H9 (cell line): ENCODE data around the gene CALY. TPM values are rescaled to one million over a fixed set of nuclear protein-coding genes. Genes with fewer than 3 reads are reported as not detected.

Source experiments
- DNase-seq: peaks from one replicate; pipeline ENCODE4 v3.0.0-alpha.2; 2017
- H2AFZ ChIP-seq: one replicate; pipeline ENCODE4 v1.6.1; 2013; ENCODE audit warnings: mild to moderate bottlenecking, low read length, control low read depth, moderate library complexity
- H2AK5ac ChIP-seq: 2 replicates; pipeline ENCODE4 v1.6.1; 2013; ENCODE audit warnings: low read length, control low read depth, mixed read lengths; ENCODE audit not compliant: insufficient read length
- H2BK120ac ChIP-seq: one replicate; pipeline ENCODE4 v1.6.1; 2013; ENCODE audit warnings: low read depth, mild to moderate bottlenecking, low read length, control low read depth, inconsistent platforms; ENCODE audit not compliant: poor library complexity, severe bottlenecking
- H2BK12ac ChIP-seq: 2 replicates; pipeline ENCODE4 v1.6.1; 2013; ENCODE audit warnings: low read length, control low read depth, mixed read lengths, low read depth; ENCODE audit not compliant: insufficient read length
- H2BK15ac ChIP-seq: 2 replicates; pipeline ENCODE4 v1.6.1; 2013; ENCODE audit warnings: low read depth, low read length, control low read depth
- H2BK20ac ChIP-seq: one replicate; pipeline ENCODE4 v1.6.1; 2013; ENCODE audit warnings: low read depth, mild to moderate bottlenecking, low read length, control low read depth, inconsistent platforms; ENCODE audit not compliant: poor library complexity, severe bottlenecking
- H2BK5ac ChIP-seq: 2 replicates; pipeline ENCODE4 v1.6.1; 2013; ENCODE audit warnings: low read length, control low read depth, mixed read lengths; ENCODE audit not compliant: insufficient read length
- H3K14ac ChIP-seq: 2 replicates; pipeline ENCODE4 v1.6.1; 2013; ENCODE audit warnings: low read length, control low read depth; ENCODE audit not compliant: insufficient read depth
- H3K18ac ChIP-seq: 2 replicates; pipeline ENCODE4 v1.6.1; 2013; ENCODE audit warnings: low read depth, mild to moderate bottlenecking, mixed read lengths, low read length, control low read depth; ENCODE audit not compliant: insufficient read length
- H3K23ac ChIP-seq: 2 replicates; pipeline ENCODE4 v1.6.1; 2013; ENCODE audit warnings: low read length, control low read depth, mixed read lengths, low read depth; ENCODE audit not compliant: insufficient read length
- H3K23me2 ChIP-seq: 2 replicates; pipeline ENCODE4 v1.6.1; 2013; ENCODE audit warnings: low read depth, mild to moderate bottlenecking, mixed read lengths, low read length, control low read depth; ENCODE audit not compliant: insufficient read length, poor library complexity, severe bottlenecking
- H3K27ac ChIP-seq: 2 replicates; pipeline ENCODE4 v1.5.1; 2013; ENCODE audit warnings: low read length, control low read depth, mixed read lengths, low read depth; ENCODE audit not compliant: insufficient read length
- H3K27me3 ChIP-seq: 2 replicates; pipeline ENCODE4 v1.6.1; 2013; ENCODE audit warnings: low read length, control low read depth, inconsistent platforms; ENCODE audit not compliant: insufficient read depth
- H3K4ac ChIP-seq: 2 replicates; pipeline ENCODE4 v1.6.1; 2013; ENCODE audit warnings: low read depth, mild to moderate bottlenecking, control low read depth, inconsistent platforms, low read length, moderate library complexity
- H3K4me1 ChIP-seq: 2 replicates; pipeline ENCODE4 v1.6.1; 2013; ENCODE audit warnings: low read length, control low read depth, inconsistent platforms; ENCODE audit not compliant: insufficient read depth
- H3K4me2 ChIP-seq: 2 replicates; pipeline ENCODE4 v1.6.1; 2013; ENCODE audit warnings: low read length, control low read depth, mixed read lengths; ENCODE audit not compliant: insufficient read length, insufficient read depth
- H3K56ac ChIP-seq: 2 replicates; pipeline ENCODE4 v1.6.1; 2013; ENCODE audit warnings: low read depth, mild to moderate bottlenecking, mixed read lengths, low read length, control low read depth; ENCODE audit not compliant: insufficient read length
- H3K79me1 ChIP-seq: 2 replicates; pipeline ENCODE4 v1.6.1; 2013; ENCODE audit warnings: low read depth, mild to moderate bottlenecking, moderate library complexity, low read length, control low read depth, inconsistent platforms; ENCODE audit not compliant: insufficient read depth, poor library complexity, severe bottlenecking
- H3K79me2 ChIP-seq: 2 replicates; pipeline ENCODE4 v1.6.1; 2013; ENCODE audit warnings: low read length, control low read depth, inconsistent platforms; ENCODE audit not compliant: insufficient read depth
- H3K9ac ChIP-seq: 2 replicates; pipeline ENCODE4 v1.6.1; 2013; ENCODE audit warnings: low read length, control low read depth, mixed read lengths; ENCODE audit not compliant: insufficient read length; ENCODE audit errors: extremely low read depth
- H3K9me3 ChIP-seq: one replicate; pipeline ENCODE4 v1.6.1; 2013; ENCODE audit warnings: low read depth, low read length, inconsistent platforms; ENCODE audit not compliant: control insufficient read depth
- H3T11ph ChIP-seq: one replicate; pipeline ENCODE4 v1.6.1; 2013; ENCODE audit warnings: mild to moderate bottlenecking, low read length, control low read depth, inconsistent platforms
- H4K20me1 ChIP-seq: one replicate; pipeline ENCODE4 v1.6.1; 2013; ENCODE audit not compliant: control insufficient read depth, insufficient read length, insufficient read depth
- H4K5ac ChIP-seq: 2 replicates; pipeline ENCODE4 v1.6.1; 2013; ENCODE audit warnings: low read depth, mild to moderate bottlenecking, mixed read lengths, low read length, control low read depth; ENCODE audit not compliant: insufficient read length
- H4K8ac ChIP-seq: replicated peaks from 2 replicates; pipeline ENCODE4 v1.6.1; 2013; ENCODE audit warnings: low read length, control low read depth, mixed read lengths, low read depth; ENCODE audit not compliant: insufficient read length
- H4K91ac ChIP-seq: 2 replicates; pipeline ENCODE4 v1.6.1; 2013; ENCODE audit warnings: low read depth, mild to moderate bottlenecking, moderate library complexity, mixed read lengths, low read length, control low read depth; ENCODE audit not compliant: insufficient read length
- H3K27ac Mint-ChIP-seq, 3 experiments: 2 replicates in 2 of 3; 3 replicates in 1 of 3; pipeline ENCODE4 v1.8.0; 2020 to 2021; ENCODE audit warnings: mixed read lengths in 3 of 3, mild to moderate bottlenecking in 1 of 3, moderate library complexity in 1 of 3
- H3K27me3 Mint-ChIP-seq: 2 replicates; pipeline ENCODE4 v1.8.0; 2021; ENCODE audit warnings: low read depth, mild to moderate bottlenecking, moderate library complexity, mixed read lengths
- H3K36me3 Mint-ChIP-seq, 3 experiments: 2 replicates in 2 of 3; 3 replicates in 1 of 3; pipeline ENCODE4 v1.8.0; 2020 to 2021; ENCODE audit warnings: low read depth in 3 of 3, mixed read lengths in 3 of 3; ENCODE audit not compliant: insufficient read depth in 1 of 3
- H3K4me1 Mint-ChIP-seq, 2 experiments: 2 replicates each; pipeline ENCODE4 v1.8.0; 2020; ENCODE audit warnings: mixed read lengths in 2 of 2
- H3K4me3 Mint-ChIP-seq, 2 experiments: 2 replicates in 1 of 2; 3 replicates in 1 of 2; pipeline ENCODE4 v1.8.0; 2020 to 2021; ENCODE audit warnings: mild to moderate bottlenecking in 2 of 2, mixed read lengths in 2 of 2, moderate library complexity in 1 of 2
- H3K9me3 Mint-ChIP-seq, 2 experiments: 2 replicates in 1 of 2; 3 replicates in 1 of 2; pipeline ENCODE4 v1.8.0; 2020; ENCODE audit warnings: mild to moderate bottlenecking in 2 of 2, mixed read lengths in 2 of 2, moderate library complexity in 1 of 2
- CTCF ChIP-seq: fragments of 200-600 bp; sonication (generic); conservative IDR thresholded peaks from 3 replicates; pipeline ENCODE4 v1.8.0; 2021; ENCODE audit warnings: antibody characterized with exemption, mild to moderate bottlenecking
- WGBS: extraction: QIAGEN DNeasy Blood & Tissue Kit; methylation state at CpG from one replicate; pipeline ENCODE4 v1.1.7; 2013; ENCODE audit warnings: missing lambda C conversion rate, low lambda C conversion rate, mixed read lengths; ENCODE audit not compliant: insufficient read length; ENCODE audit errors: extremely low coverage; 5-methylcytosine and 5-hydroxymethylcytosine counted together
- total RNA-seq: library from RNA; stranded (reverse); gene quantifications from 2 replicates; pipeline ENCODE4 v1.2.1, GENCODE V29; 2021

CALY gene
- total RNA-seq, 1 experiment from 2014 or later: 2.9 TPM

GRCh38 chr10:133328358-133329343, 8.0 kb downstream of the CALY start:
- H3K36me3 Mint-ChIP-seq: no peaks in the 10 kb centered on the region; a peak in 1 of 7 replicates

More at GRCh38 chr10:133328358-133329343, 8.0 kb downstream of the CALY start:
- no peak overlapping the region for H4K8ac ChIP-seq
- TF ChIP-seq CTCF: no peak
- H3K18ac ChIP-seq: no peak overlapping the region
- peaks cover 19% of the 10 kb centered on the region for H3K23me2 ChIP-seq
- H3K4me1 ChIP-seq: no peaks in the 10 kb centered on the region; the same call in 1 of the 2 replicates
- H2AK5ac ChIP-seq: no peak overlapping the region
- H2BK5ac ChIP-seq: no peak overlapping the region
- no peak for DNase-seq
- H2BK20ac ChIP-seq: no peak overlapping the region
- H3K79me1 ChIP-seq: no peaks in the 10 kb centered on the region
- no peak overlapping the region for H2BK15ac ChIP-seq
- no peak overlapping the region for H4K91ac ChIP-seq
- no CpG with 5 or more reads among the region's 15 CpGs for WGBS
- Mint-ChIP-seq H3K4me1 (peaks cover 14 to 28% of the 10 kb centered on the region in 2 experiments), H3K9me3 (peaks cover 11% of the 10 kb centered on the region in 2 experiments), H3K27me3 (peaks cover 87% of the 10 kb centered on the region), H3K27ac (no peak overlapping the region), H3K4me3 (no peak overlapping the region)
- H2BK12ac ChIP-seq: no peak overlapping the region
- no peak overlapping the region for H3K27ac ChIP-seq
- H3K56ac ChIP-seq: no peak overlapping the region
- no peak overlapping the region for H3K4me2 ChIP-seq
- no peaks in the 10 kb centered on the region for H3K79me2 ChIP-seq
- H2BK120ac ChIP-seq: no peak overlapping the region
- no peak overlapping the region; the same call in 1 of the 2 replicates for H3K14ac ChIP-seq
- no peak overlapping the region for H3T11ph ChIP-seq
- no peak overlapping the region for H3K9ac ChIP-seq
- no peak overlapping the region for H4K5ac ChIP-seq
- H3K23ac ChIP-seq: no peak overlapping the region
- no peaks in the 10 kb centered on the region for H4K20me1 ChIP-seq
- H3K9me3 ChIP-seq: no peaks in the 10 kb centered on the region
- H3K27me3 ChIP-seq: peaks cover 25% of the 10 kb centered on the region; the same call in 1 of the 2 replicates
- no peak overlapping the region for H2AFZ ChIP-seq
- no peak overlapping the region for H3K4ac ChIP-seq
